NCI-H345 treated with DMSO at 0.1 percent for 48 hours (cell line): Measurements from ENCODE around the gene GLOD4.
"Not testable (repeated sequence)": the region's sequence is repeated elsewhere in the genome, so short reads cannot be mapped to it uniquely, and the experiment has no call there.

ENCODE experiments used
- DNase-seq: peaks from one replicate; lab custom pipeline; 2025; ENCODE audit not compliant: unreplicated experiment; lab: John Stamatoyannopoulos, UW

Gene GLOD4

GRCh38 chr17:781805-782731 lies at the start of gene GLOD4, which contains the start of gene MRM3:
TSS of gene GLOD4 (minus strand) at chr17:782280. CDS start at chr17:782255, 25 bp downstream.
TSS of gene MRM3 (plus strand) at chr17:782353. CDS start at chr17:782379, 26 bp downstream.
- peak; percentile 31 for DNase-seq

- DNase-seq: no peak
Observed at GRCh38 chr17:830950-831349, 48.9 kb upstream of the GLOD4 start.

- DNase-seq: no peak
Observed at GRCh38 chr17:830381-830780, 48.3 kb upstream of the GLOD4 start.

- DNase-seq: not testable (repeated sequence)
Observed at GRCh38 chr17:829614-830013, 47.5 kb upstream of the GLOD4 start.

GRCh38 chr17:828761-829160 lies 46.7 kb upstream of the GLOD4 start:
- DNase-seq: no peak

- no peak for DNase-seq
Observed at GRCh38 chr17:826778-827177, 44.7 kb upstream of the GLOD4 start.

- no peak for DNase-seq
Observed at GRCh38 chr17:825216-825615, 43.1 kb upstream of the GLOD4 start.

- no peak for DNase-seq
Observed at GRCh38 chr17:824378-824777, 42.3 kb upstream of the GLOD4 start.

- no peak for DNase-seq
Observed at GRCh38 chr17:823501-823902, 41.4 kb upstream of the GLOD4 start.

- no peak for DNase-seq
Observed at GRCh38 chr17:819251-819650, 37.2 kb upstream of the GLOD4 start.

GRCh38 chr17:814371-814770 lies 32.3 kb upstream of the GLOD4 start:
- no peak for DNase-seq

GRCh38 chr17:812638-813204 lies 30.6 kb upstream of the GLOD4 start:
- DNase-seq: no peak

- DNase-seq: no peak
Observed at GRCh38 chr17:811051-811784, 29.1 kb upstream of the GLOD4 start.

- DNase-seq: no peak
Observed at GRCh38 chr17:807523-808294, 25.6 kb upstream of the GLOD4 start.

GRCh38 chr17:806781-807522 lies 24.9 kb upstream of the GLOD4 start:
- DNase-seq: no peak

- DNase-seq: no peak
Observed at GRCh38 chr17:806346-806745, 24.3 kb upstream of the GLOD4 start.

GRCh38 chr17:805886-806285 lies 23.8 kb upstream of the GLOD4 start:
- not testable (repeated sequence) for DNase-seq

- no peak for DNase-seq
Observed at GRCh38 chr17:804541-805435, 22.7 kb upstream of the GLOD4 start.
